Immature natural killer cell (primary cell): ENCODE results near the gene ARHGAP26. TPM values are rescaled to one million over a fixed set of nuclear protein-coding genes. Genes with fewer than 3 reads are reported as not detected.

Experiments used
- DNase-seq, 3 donors: peaks; one replicate each; pipeline ENCODE4 v3.0.0; 2022; ENCODE audit warnings: mixed read lengths in 1 of 3
- H3K27ac Mint-ChIP-seq, 6 donors: one replicate each; pipeline ENCODE4 v1.8.0; 2020; ENCODE audit warnings: mixed read lengths in 6 of 6, mild to moderate bottlenecking in 5 of 6, inconsistent platforms in 4 of 6, moderate library complexity in 3 of 6
- H3K27me3 Mint-ChIP-seq, 3 donors: one replicate each; pipeline ENCODE4 v1.8.0; 2020 to 2021; ENCODE audit warnings: low read depth in 3 of 3, mild to moderate bottlenecking in 3 of 3, mixed read lengths in 3 of 3, moderate library complexity in 3 of 3, inconsistent platforms in 1 of 3
- H3K36me3 Mint-ChIP-seq, 3 donors: one replicate each; pipeline ENCODE4 v1.8.0; 2020; ENCODE audit warnings: mixed read lengths in 3 of 3, inconsistent platforms in 2 of 3, mild to moderate bottlenecking in 2 of 3
- H3K4me1 Mint-ChIP-seq, 2 donors: one replicate each; pipeline ENCODE4 v1.8.0; 2020; ENCODE audit warnings: inconsistent platforms in 2 of 2, mild to moderate bottlenecking in 2 of 2, mixed read lengths in 2 of 2, moderate library complexity in 1 of 2
- H3K4me3 Mint-ChIP-seq, 5 donors: one replicate each; pipeline ENCODE4 v1.8.0; 2020; ENCODE audit warnings: mild to moderate bottlenecking in 5 of 5, mixed read lengths in 5 of 5, inconsistent platforms in 3 of 5, moderate library complexity in 3 of 5
- H3K9me3 Mint-ChIP-seq, 6 donors: one replicate each; pipeline ENCODE4 v1.8.0; 2020; ENCODE audit warnings: mild to moderate bottlenecking in 6 of 6, mixed read lengths in 6 of 6, inconsistent platforms in 4 of 6, moderate library complexity in 3 of 6
- polyA plus RNA-seq, 3 donors: library from polyadenylated mRNA; unstranded; fragments of 300-500 nt; fragmentation: Illumina TruSeq; gene quantifications; one replicate each; pipeline ENCODE4 v1.2.3, GENCODE V29; 2021

The ARHGAP26 gene
- polyA plus RNA-seq, 3 donors from 2014 or later: 14.5 to 43.7 (median 17.6) TPM

GRCh38 chr5:143051244-143052058, 281.3 kb downstream of the ARHGAP26 start:
- no peak for DNase-seq
- Mint-ChIP-seq H3K4me1 (peaks cover 44 to 60% of the 10 kb centered on the region in 2 donors), H3K36me3 (peaks cover 17 to 50% (median 46%) of the 10 kb centered on the region in 3 donors), H3K4me3 (no peak overlapping the region), H3K27ac (peak overlapping the region in 4 of 6 donors; percentile 23 to 76 (median 51)), H3K9me3 (no peaks in the 10 kb centered on the region), H3K27me3 (peaks cover 0 to 1% (median 0%) of the 10 kb centered on the region in 3 donors)

DNA sequence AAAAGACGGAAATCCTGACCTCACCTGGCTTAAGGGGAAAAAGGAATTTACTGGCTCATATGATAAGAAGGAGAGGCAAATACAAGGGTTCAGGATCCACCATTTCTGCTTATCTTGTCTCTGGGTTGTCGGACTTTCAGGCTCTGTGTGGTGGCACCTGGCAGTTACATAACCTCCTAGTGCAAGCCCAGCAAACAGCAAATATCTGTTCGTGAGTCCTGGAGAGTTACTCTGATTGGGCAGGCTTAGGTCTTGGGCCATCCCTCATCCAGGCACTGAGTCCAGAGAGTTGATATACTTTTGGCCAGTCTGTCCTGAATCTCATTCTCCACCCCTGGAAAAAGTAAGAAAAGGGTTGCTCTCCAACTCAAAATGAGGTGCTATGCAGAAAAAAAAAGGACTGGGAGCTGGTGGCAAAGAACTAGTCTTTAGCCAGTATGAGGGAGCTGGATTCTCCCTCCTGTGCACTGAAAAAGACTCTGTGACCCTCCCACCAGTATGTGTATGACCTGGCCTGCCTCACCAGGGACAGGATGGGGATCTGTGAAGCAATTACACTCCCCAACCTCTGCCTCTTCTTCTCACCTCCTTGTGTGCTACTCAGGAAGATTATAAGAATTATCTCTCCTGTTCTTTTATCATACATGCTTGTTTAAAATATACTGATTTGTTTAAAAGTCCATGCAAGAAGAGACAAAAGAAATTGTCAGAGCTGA, 282.9 kb downstream of the ARHGAP26 start:
- Mint-ChIP-seq H3K36me3 (peaks cover 22 to 63% (median 53%) of the 10 kb centered on the region in 3 donors), H3K9me3 (no peaks in the 10 kb centered on the region), H3K4me3 (no peak overlapping the region), H3K27me3 (peaks cover 0 to 1% (median 0%) of the 10 kb centered on the region in 3 donors), H3K27ac (peak overlapping the region; percentile 27 to 83 (median 54)), H3K4me1 (peaks cover 46 to 59% of the 10 kb centered on the region in 2 donors)
- no peak for DNase-seq

GRCh38 chr5:143053780-143054179, 283.6 kb downstream of the ARHGAP26 start:
- H3K4me3 Mint-ChIP-seq: peak overlapping the region in 1 of 5 donors; percentile 15
- H3K36me3 Mint-ChIP-seq: peaks cover 28 to 68% (median 59%) of the 10 kb centered on the region in 3 donors

GRCh38 chr5:143054480-143054941, 284.3 kb downstream of the ARHGAP26 start:
- DNase-seq: peak; percentile 13 to 19 (median 16)
- Mint-ChIP-seq H3K9me3 (no peaks in the 10 kb centered on the region), H3K27ac (peak overlapping the region; percentile 52 to 84 (median 73)), H3K27me3 (peaks cover 0 to 1% (median 0%) of the 10 kb centered on the region in 3 donors), H3K4me3 (peak overlapping the region; percentile 22 to 44 (median 33)), H3K4me1 (peaks cover 46 to 59% of the 10 kb centered on the region in 2 donors), H3K36me3 (peaks cover 32 to 66% (median 57%) of the 10 kb centered on the region in 3 donors)

More at GRCh38 chr5:143053780-143054179, 283.6 kb downstream of the ARHGAP26 start:
- Mint-ChIP-seq H3K27me3 (peaks cover 0 to 1% (median 0%) of the 10 kb centered on the region in 3 donors), H3K27ac (peak overlapping the region; percentile 20 to 84 (median 56)), H3K9me3 (no peaks in the 10 kb centered on the region), H3K4me1 (peaks cover 46 to 59% of the 10 kb centered on the region in 2 donors)
- no peak for DNase-seq

DNA sequence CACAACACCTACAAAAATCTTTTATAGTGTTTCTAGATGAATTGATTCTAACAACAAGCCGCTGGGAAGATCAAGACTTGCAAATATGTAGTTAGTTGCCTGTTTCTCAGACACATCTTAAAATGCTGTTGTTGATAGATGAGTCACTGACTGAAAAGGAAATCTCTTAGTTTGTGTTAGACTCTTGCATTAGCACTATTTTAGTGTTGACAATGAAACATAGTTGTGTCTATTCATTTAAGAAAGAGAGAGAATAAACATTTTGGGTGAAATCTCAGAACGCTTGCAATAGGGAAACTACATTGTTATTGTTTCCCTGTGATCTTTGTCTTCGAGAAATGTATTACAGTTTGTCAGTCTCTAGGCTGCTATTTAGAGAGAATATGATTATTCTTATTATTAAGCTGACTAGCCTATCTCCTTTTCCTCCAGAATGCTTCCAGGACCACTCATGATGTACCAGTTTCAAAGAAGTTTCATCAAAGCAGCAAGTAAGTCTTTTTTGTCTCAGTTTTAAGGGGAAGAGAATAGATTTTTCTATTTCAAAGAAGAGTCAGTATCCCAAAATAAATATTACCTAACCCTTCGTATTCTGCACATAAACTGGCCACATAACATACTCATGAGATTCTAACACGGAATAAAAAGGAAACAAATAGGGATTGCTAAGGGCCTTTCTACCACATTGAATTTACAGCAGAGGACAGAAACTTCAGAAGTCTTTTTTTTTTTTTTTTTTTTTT, 285.6 kb downstream of the ARHGAP26 start:
- Mint-ChIP-seq H3K9me3 (no peaks in the 10 kb centered on the region), H3K36me3 (peaks cover 28 to 62% (median 57%) of the 10 kb centered on the region in 3 donors), H3K4me3 (no peak overlapping the region), H3K4me1 (peaks cover 46 to 58% of the 10 kb centered on the region in 2 donors), H3K27me3 (peaks cover 0 to 5% (median 3%) of the 10 kb centered on the region in 3 donors), H3K27ac (peak overlapping the region; percentile 52 to 84 (median 68))
- no peak for DNase-seq

GRCh38 chr5:143056339-143056704, 286.1 kb downstream of the ARHGAP26 start:
- H3K4me1 Mint-ChIP-seq: peaks cover 45 to 56% of the 10 kb centered on the region in 2 donors
- no peaks in the 10 kb centered on the region for H3K9me3 Mint-ChIP-seq
- peaks cover 0 to 4% (median 3%) of the 10 kb centered on the region in 3 donors for H3K27me3 Mint-ChIP-seq
- no peak for DNase-seq
- peaks cover 28 to 67% (median 63%) of the 10 kb centered on the region in 3 donors for H3K36me3 Mint-ChIP-seq
- H3K27ac Mint-ChIP-seq: peak overlapping the region; percentile 14 to 84 (median 64)
- H3K4me3 Mint-ChIP-seq: no peak overlapping the region

GRCh38 chr5:143056792-143057579, 286.8 kb downstream of the ARHGAP26 start:
- H3K36me3 Mint-ChIP-seq: peaks cover 28 to 71% (median 68%) of the 10 kb centered on the region in 3 donors
- H3K4me1 Mint-ChIP-seq: peaks cover 38 to 56% of the 10 kb centered on the region in 2 donors
- no peak overlapping the region for H3K4me3 Mint-ChIP-seq
- peak overlapping the region; percentile 14 to 84 (median 52) for H3K27ac Mint-ChIP-seq
- H3K9me3 Mint-ChIP-seq: no peaks in the 10 kb centered on the region
- peaks cover 0 to 3% (median 3%) of the 10 kb centered on the region in 3 donors for H3K27me3 Mint-ChIP-seq
- DNase-seq: no peak

GRCh38 chr5:143057580-143057999, 287.4 kb downstream of the ARHGAP26 start:
- H3K27ac Mint-ChIP-seq: peak overlapping the region in 2 of 6 donors; percentile 8 to 36
- peaks cover 30 to 77% (median 74%) of the 10 kb centered on the region in 3 donors for H3K36me3 Mint-ChIP-seq
- no peak for DNase-seq
- H3K9me3 Mint-ChIP-seq: no peaks in the 10 kb centered on the region
- no peak overlapping the region for H3K4me3 Mint-ChIP-seq
- H3K4me1 Mint-ChIP-seq: peaks cover 38 to 59% of the 10 kb centered on the region in 2 donors
- peaks cover 0 to 3% (median 3%) of the 10 kb centered on the region in 3 donors for H3K27me3 Mint-ChIP-seq

- peak overlapping the region in 1 of 6 donors; percentile 64 for H3K27ac Mint-ChIP-seq
- no peaks in the 10 kb centered on the region for H3K9me3 Mint-ChIP-seq
- peaks cover 0 to 3% (median 3%) of the 10 kb centered on the region in 3 donors for H3K27me3 Mint-ChIP-seq
- H3K36me3 Mint-ChIP-seq: peaks cover 41 to 87% (median 83%) of the 10 kb centered on the region in 3 donors
- no peak overlapping the region for H3K4me3 Mint-ChIP-seq
- peaks cover 23 to 52% of the 10 kb centered on the region in 2 donors for H3K4me1 Mint-ChIP-seq
- no peak for DNase-seq
Observed at GRCh38 chr5:143059355-143059754, 289.2 kb downstream of the ARHGAP26 start.

DNA sequence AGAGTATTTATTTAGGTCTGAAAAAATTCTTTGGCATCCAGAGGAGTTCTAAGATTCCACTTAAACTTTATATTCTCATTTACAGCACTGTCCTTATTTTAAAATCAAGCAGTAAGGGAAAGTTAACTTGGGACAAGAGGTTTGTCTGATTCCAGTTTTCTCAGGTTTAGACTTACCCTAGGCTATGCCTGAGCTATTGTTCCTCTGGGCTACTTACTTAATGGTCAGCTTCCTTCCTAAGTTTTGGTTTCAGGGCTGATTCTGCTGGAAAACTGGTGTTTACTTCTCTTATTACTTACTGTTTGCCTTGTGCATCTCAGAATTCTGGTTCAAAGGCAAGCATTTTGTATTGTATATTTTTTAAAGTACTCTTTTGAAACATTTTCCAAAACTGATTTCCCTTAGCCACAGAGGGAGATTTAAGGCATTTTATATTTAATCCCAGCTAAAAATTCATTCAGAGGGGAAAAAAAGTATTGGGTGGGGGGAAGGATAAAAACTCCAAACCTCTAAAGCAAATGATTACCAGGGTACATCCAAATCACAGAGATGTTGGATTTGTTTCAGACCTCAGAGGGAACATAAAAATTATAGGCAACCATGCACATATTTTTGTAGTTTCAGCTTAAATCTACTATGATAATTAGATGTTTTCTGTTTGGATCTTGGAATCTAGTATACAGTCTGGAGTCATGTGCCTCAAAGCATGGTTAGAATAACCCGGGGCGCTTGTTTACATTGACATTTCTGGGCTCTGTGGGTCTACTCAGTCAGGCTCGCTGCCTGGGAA, 290.0 kb downstream of the ARHGAP26 start:
- Mint-ChIP-seq H3K9me3 (no peaks in the 10 kb centered on the region), H3K36me3 (peaks cover 44 to 83% (median 79%) of the 10 kb centered on the region in 3 donors), H3K4me1 (peaks cover 16 to 48% of the 10 kb centered on the region in 2 donors), H3K27me3 (peaks cover 0 to 3% (median 3%) of the 10 kb centered on the region in 3 donors), H3K27ac (peak overlapping the region in 1 of 6 donors; percentile 33), H3K4me3 (no peak overlapping the region)
- no peak for DNase-seq

DNA sequence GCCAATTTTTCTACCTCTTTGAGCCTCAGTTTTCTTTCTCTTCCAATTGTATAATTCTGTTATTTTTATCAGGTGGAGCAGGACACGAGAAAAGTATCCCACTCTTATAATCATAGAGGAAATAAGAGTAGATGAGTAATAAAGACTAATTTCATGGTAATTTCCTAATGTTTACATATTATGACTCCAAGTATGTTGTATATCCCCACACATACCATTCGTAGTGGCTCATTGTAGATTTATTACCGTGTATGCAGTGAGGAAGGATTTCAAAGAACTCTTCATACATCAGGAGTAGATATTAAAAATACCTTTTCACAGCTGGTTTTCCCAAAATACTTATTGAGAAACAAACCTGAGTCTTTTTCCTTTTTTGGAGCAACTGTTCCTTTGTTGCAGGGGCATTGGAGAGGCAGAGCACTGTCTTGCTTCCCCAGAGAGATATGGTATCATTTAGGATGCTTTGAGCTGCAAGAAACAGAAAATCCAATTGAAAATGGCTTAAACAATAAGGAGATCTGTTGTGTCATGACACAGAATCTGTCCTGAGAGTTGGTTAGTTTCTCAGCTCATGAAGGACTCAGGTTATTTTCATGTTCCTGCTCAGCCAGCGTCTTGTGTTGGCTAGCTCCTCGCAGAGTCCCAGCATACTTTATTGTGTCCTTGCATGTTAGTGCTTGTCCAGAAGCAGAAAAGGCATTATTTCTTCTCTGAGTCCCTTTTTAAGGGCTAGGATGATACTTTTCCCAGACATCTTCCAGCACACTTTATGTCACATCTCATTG, 291.2 kb downstream of the ARHGAP26 start:
- no peaks in the 10 kb centered on the region for H3K9me3 Mint-ChIP-seq
- H3K4me1 Mint-ChIP-seq: peaks cover 7 to 36% of the 10 kb centered on the region in 2 donors
- H3K27me3 Mint-ChIP-seq: peaks cover 0 to 3% (median 3%) of the 10 kb centered on the region in 3 donors
- H3K4me3 Mint-ChIP-seq: no peak overlapping the region
- H3K36me3 Mint-ChIP-seq: peaks cover 46 to 79% (median 71%) of the 10 kb centered on the region in 3 donors
- H3K27ac Mint-ChIP-seq: peak overlapping the region in 1 of 6 donors; percentile 12
- DNase-seq: no peak
